ENCODE results near the gene NTSR1. TPM values are rescaled to one million over a fixed set of nuclear protein-coding genes. Genes with fewer than 3 reads are reported as not detected.

The NTSR1 gene
- polyA plus RNA-seq, 10 donors, result 0.07 to 0.25 (median 0.11) TPM

GRCh38 chr20:62724692-62725595, 16.3 kb downstream of the NTSR1 start:
- no peak for DNase-seq

GRCh38 chr20:62725596-62726268, 17.1 kb downstream of the NTSR1 start:
- no peak for DNase-seq

GRCh38 chr20:62726276-62726675, 17.6 kb downstream of the NTSR1 start:
- DNase-seq, result no peak

- DNase-seq, result no peak
These were observed 18.3 kb downstream of the NTSR1 start for GRCh38 chr20:62726716-62727583.

- DNase-seq, result no peak
These were observed 19.0 kb downstream of the NTSR1 start for GRCh38 chr20:62727584-62728027.

- DNase-seq, result no peak
These were observed 19.6 kb downstream of the NTSR1 start for GRCh38 chr20:62728028-62728780.

GRCh38 chr20:62728781-62729300, 20.2 kb downstream of the NTSR1 start:
- no peak for DNase-seq

- DNase-seq, result no peak
These were observed 21.8 kb downstream of the NTSR1 start for GRCh38 chr20:62730481-62730880.

GRCh38 chr20:62732031-62732760, 23.6 kb downstream of the NTSR1 start:
- no peak for DNase-seq

GRCh38 chr20:62732842-62733525, 24.3 kb downstream of the NTSR1 start:
- no peak for DNase-seq

- no peak for DNase-seq
These were observed 24.8 kb downstream of the NTSR1 start for GRCh38 chr20:62733526-62733842.

GRCh38 chr20:62733891-62734290, 25.3 kb downstream of the NTSR1 start:
- DNase-seq, result no peak

GRCh38 chr20:62734326-62734725, 25.7 kb downstream of the NTSR1 start:
- no peak for DNase-seq

GRCh38 chr20:62734881-62735280, 26.2 kb downstream of the NTSR1 start:
- no peak for DNase-seq

GRCh38 chr20:62735331-62735821, 26.7 kb downstream of the NTSR1 start:
- DNase-seq, result no peak

- DNase-seq, result no peak
These were observed 27.4 kb downstream of the NTSR1 start for GRCh38 chr20:62736026-62736406.

- DNase-seq, result no peak
These were observed 27.9 kb downstream of the NTSR1 start for GRCh38 chr20:62736407-62737071.

- DNase-seq, result no peak
These were observed 28.7 kb downstream of the NTSR1 start for GRCh38 chr20:62737271-62737811.

All from muscle of back (tissue), 11 donors.